PC-3 (cell line): ENCODE measurements around the gene CRY2. TPM values are rescaled to one million over a fixed set of nuclear protein-coding genes. Genes with fewer than 3 reads are reported as not detected.
A peak's percentile ranks its signal among the peaks of the same experiment; 100 is the strongest.

Source experiments
- ATAC-seq: fragments of 200-7000 bp; cut with Tn5 transposase; 2 replicates; pipeline ENCODE4 v1.9.1; 2020; ENCODE audit warnings: mild to moderate bottlenecking, moderate library complexity
- BruUV-seq: library from RNA; stranded (reverse); fragments of 400-500 nt; replicated peaks from 2 replicates; lab custom pipeline; 2021; lab: Mats Ljungman, UMichigan
- CTCF ChIA-PET: fragments of 300-600 bp; sonication (Branson Sonifier 250); formaldehyde crosslinking; loops from one replicate; lab custom pipeline; 2022; ENCODE audit warnings: antibody characterized with exemption; lab: Charles Lee
- POLR2A ChIA-PET: fragments of 300-600 bp; sonication (Branson Sonifier 250); formaldehyde crosslinking; loops from one replicate; lab custom pipeline; 2022; ENCODE audit warnings: antibody characterized with exemption; ENCODE audit not compliant: unreplicated experiment; lab: Charles Lee
- DNase-seq: peaks from one replicate; pipeline ENCODE4 v3.0.0-alpha.2; 2015
- H2AFZ ChIP-seq: fragments of 300-600 bp; sonication (generic); 2 replicates; pipeline ENCODE4 v1.6.0; 2016; ENCODE audit warnings: antibody characterized with exemption, low read length
- H3F3A ChIP-seq: fragments of 300-600 bp; sonication (generic); one replicate; pipeline ENCODE4 v1.6.0; 2017; ENCODE audit warnings: antibody characterized with exemption, low read length, control low read depth, mild to moderate bottlenecking; ENCODE audit not compliant: unreplicated experiment
- H3K27ac ChIP-seq: fragments of 300-600 bp; sonication (generic); 2 replicates; pipeline ENCODE4 v1.5.1; 2016; ENCODE audit warnings: mild to moderate bottlenecking, low read length
- H3K27me3 ChIP-seq: fragments of 300-600 bp; sonication (generic); 2 replicates; pipeline ENCODE4 v1.6.1; 2016; ENCODE audit warnings: low read length, mixed read lengths
- H3K36me3 ChIP-seq: fragments of 300-600 bp; sonication (generic); 2 replicates; pipeline ENCODE4 v1.6.1; 2016; ENCODE audit warnings: low read depth, mixed run types, low read length, mixed read lengths
- H3K4me1 ChIP-seq: fragments of 300-600 bp; sonication (generic); 2 replicates; pipeline ENCODE4 v1.5.1; 2016; ENCODE audit warnings: low read length; ENCODE audit not compliant: insufficient read depth
- H3K4me2 ChIP-seq: fragments of 300-600 bp; sonication (generic); 2 replicates; pipeline ENCODE4 v1.6.0; 2016; ENCODE audit warnings: low read length
- H3K4me3 ChIP-seq: fragments of 300-600 bp; sonication (generic); 2 replicates; pipeline ENCODE4 v1.5.1; 2016; ENCODE audit warnings: mild to moderate bottlenecking, low read length, mixed read lengths
- H3K79me2 ChIP-seq: fragments of 300-600 bp; sonication (generic); 2 replicates; pipeline ENCODE4 v1.6.1; 2017; ENCODE audit warnings: low read length, mixed read lengths
- H3K9ac ChIP-seq: fragments of 300-600 bp; sonication (generic); 2 replicates; pipeline ENCODE4 v1.6.0; 2016; ENCODE audit warnings: mild to moderate bottlenecking, low read length
- H3K9me2 ChIP-seq: fragments of 300-600 bp; sonication (generic); replicated peaks from 2 replicates; pipeline ENCODE4 v1.6.1; 2016; ENCODE audit warnings: mixed run types, low read length, mixed read lengths
- H3K9me3 ChIP-seq: fragments of 300-600 bp; sonication (generic); 2 replicates; pipeline ENCODE4 v1.6.1; 2016; ENCODE audit warnings: low read length, mixed read lengths
- H4K20me1 ChIP-seq: fragments of 300-600 bp; sonication (generic); 2 replicates; pipeline ENCODE4 v1.6.1; 2016; ENCODE audit warnings: low read length, mixed read lengths
- EZH2 ChIP-seq: fragments of 300-600 bp; sonication (generic); IDR thresholded peaks from one replicate; pipeline ENCODE4 v1.6.1; 2017; ENCODE audit warnings: antibody characterized with exemption, mild to moderate bottlenecking, low read length; ENCODE audit not compliant: unreplicated experiment
- EZH2phosphoT487 ChIP-seq: fragments of 300-600 bp; sonication (generic); IDR thresholded peaks from 2 replicates; pipeline ENCODE4 v1.6.1; 2018; ENCODE audit warnings: mild to moderate bottlenecking, antibody characterized with exemption, low read length, borderline replicate concordance
- intact Hi-C: fragments of 100-400 bp; cut with micrococcal nuclease; formaldehyde crosslinking; loops from 2 replicates; pipeline ENCODE4 v1.9.0; 2023
- total RNA-seq: library from RNA; depleted of rRNA; stranded (reverse); fragments of >200 nt; gene quantifications from 2 replicates; pipeline ENCODE4 v1.2.3, GENCODE V29; 2014
- TF ChIP-seq, protein P1 (sequence below): fragments of 300-600 bp; sonication (generic); conservative IDR thresholded peaks from 2 replicates; pipeline ENCODE4 v1.5.1; 2017; ENCODE audit warnings: antibody characterized with exemption, low read depth, mild to moderate bottlenecking, low read length

CRY2 gene
- total RNA-seq, 1 experiment from 2014 or later, result 9.5 TPM

DNA sequence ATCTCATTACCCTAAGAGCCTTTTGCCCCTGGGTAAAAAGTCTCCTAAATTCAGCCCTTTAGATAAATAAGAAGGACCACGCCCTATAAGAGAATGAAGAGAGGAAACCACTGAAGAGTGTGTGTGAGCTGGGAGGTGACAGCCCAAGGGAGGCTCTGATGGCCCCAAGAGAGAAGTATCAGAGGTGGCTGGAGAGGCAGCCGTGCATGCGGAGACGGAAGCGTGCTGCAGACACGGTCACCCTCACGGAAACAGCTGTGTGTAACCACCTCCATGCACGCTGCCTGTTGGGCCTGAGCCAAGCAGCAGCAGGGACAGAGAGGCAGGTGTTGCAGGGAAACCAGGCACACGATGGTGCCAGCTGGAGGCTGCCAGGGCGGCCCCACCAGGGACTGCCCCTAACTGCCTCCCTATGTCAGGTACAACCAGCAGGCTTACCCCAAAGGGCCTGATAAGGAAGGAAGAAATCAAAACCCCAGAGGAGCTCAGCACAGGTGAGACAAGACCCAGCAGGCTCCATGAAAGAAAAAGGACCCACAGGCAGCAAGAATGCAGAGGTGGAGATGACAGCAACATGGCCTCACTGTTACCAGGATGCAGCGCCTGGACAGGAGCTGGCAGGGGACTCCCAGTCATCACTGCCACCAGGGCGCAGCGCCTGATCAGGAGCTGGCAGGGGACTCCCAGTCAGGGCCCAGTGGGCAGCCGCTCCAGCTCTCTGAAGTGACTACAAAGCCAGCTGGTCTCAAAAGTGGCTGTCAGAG lies 82.9 kb downstream of the CRY2 start:
- intact Hi-C loops, result no loop called here
- H3K4me3 ChIP-seq, result no peak overlapping the region
- no peaks in the 10 kb centered on the region for H3F3A ChIP-seq
- H3K27ac ChIP-seq, result no peak overlapping the region
- no peaks in the 10 kb centered on the region for H4K20me1 ChIP-seq
- CTCF ChIA-PET, result interaction anchor here (0.6 kb wide), 1 partner anchor 58 kb away, joined by 3 read pairs; no protein-coding TSS in a partner anchor
- no peak overlapping the region for H3K4me2 ChIP-seq
- H3K9ac ChIP-seq, result no peak overlapping the region
- TF ChIP-seq, protein P1, sequence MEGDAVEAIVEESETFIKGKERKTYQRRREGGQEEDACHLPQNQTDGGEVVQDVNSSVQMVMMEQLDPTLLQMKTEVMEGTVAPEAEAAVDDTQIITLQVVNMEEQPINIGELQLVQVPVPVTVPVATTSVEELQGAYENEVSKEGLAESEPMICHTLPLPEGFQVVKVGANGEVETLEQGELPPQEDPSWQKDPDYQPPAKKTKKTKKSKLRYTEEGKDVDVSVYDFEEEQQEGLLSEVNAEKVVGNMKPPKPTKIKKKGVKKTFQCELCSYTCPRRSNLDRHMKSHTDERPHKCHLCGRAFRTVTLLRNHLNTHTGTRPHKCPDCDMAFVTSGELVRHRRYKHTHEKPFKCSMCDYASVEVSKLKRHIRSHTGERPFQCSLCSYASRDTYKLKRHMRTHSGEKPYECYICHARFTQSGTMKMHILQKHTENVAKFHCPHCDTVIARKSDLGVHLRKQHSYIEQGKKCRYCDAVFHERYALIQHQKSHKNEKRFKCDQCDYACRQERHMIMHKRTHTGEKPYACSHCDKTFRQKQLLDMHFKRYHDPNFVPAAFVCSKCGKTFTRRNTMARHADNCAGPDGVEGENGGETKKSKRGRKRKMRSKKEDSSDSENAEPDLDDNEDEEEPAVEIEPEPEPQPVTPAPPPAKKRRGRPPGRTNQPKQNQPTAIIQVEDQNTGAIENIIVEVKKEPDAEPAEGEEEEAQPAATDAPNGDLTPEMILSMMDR, result no peak
- TF ChIP-seq EZH2 (no peak), EZH2phosphoT487 (no peak)
- POLR2A ChIA-PET, result no interaction called here
- no peaks in the 10 kb centered on the region for H3K9me2 ChIP-seq
- H3K27me3 ChIP-seq, result no peaks in the 10 kb centered on the region
- DNase-seq, result peak; percentile 7
- peaks cover 7% of the 10 kb centered on the region; the same call in 1 of the 2 replicates for H3K4me1 ChIP-seq
- ATAC-seq, result peak; percentile 64
- H2AFZ ChIP-seq, result no peak overlapping the region
- no peaks in the 10 kb centered on the region for H3K9me3 ChIP-seq
- H3K36me3 ChIP-seq, result no peaks in the 10 kb centered on the region
- BruUV-seq, result no TSS peak
- no peaks in the 10 kb centered on the region for H3K79me2 ChIP-seq

DNA sequence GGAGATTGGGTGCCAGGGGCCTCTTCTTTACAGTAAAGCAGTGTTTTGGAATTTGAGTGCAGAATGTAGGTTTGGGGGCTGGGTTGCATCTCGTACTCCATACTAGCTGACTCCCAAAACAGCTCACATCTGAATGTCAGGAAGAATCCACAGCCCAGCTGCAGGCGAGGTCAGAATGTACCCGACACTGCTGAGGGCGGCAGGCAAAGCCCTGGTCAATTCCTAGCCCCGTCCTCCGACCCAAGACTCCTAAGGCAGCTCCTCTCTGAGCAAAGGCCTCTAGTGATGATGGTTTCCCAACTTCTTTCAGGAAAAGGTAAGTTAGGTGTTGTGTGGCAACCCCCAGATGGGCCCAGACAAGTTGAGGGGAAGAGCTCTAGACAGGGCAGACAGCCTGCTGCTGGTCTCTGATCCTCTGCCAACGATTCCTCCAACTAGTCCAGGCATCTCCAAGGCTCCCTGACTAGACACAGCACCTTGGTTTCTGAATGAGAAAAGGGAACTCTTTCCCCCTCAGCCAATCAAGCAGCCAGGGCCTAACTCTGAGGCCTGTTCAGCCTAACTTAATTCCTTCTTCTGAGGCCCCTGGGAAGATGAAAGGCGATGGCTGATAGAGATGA lies 83.8 kb downstream of the CRY2 start:
- Histone ChIP-seq H3K27ac (no peak overlapping the region), H3F3A (no peaks in the 10 kb centered on the region), H4K20me1 (no peaks in the 10 kb centered on the region), H2AFZ (no peak overlapping the region), H3K4me3 (no peak overlapping the region), H3K79me2 (no peaks in the 10 kb centered on the region), H3K9me2 (no peaks in the 10 kb centered on the region), H3K36me3 (no peaks in the 10 kb centered on the region), H3K9ac (no peak overlapping the region), H3K4me1 (peaks cover 7% of the 10 kb centered on the region; the same call in 1 of the 2 replicates), H3K9me3 (no peaks in the 10 kb centered on the region), H3K27me3 (no peaks in the 10 kb centered on the region), H3K4me2 (no peak overlapping the region)
- POLR2A ChIA-PET, result no interaction called here
- TF ChIP-seq, protein P1, result no peak
- TF ChIP-seq EZH2 (no peak), EZH2phosphoT487 (no peak)
- ATAC-seq (no peak), DNase-seq (no peak)
- intact Hi-C loops, result no loop called here
- CTCF ChIA-PET, result interaction anchor here (0.6 kb wide), 1 partner anchor 59 kb away, joined by 3 read pairs; no protein-coding TSS in a partner anchor
- BruUV-seq, result no TSS peak
